Measurements from ENCODE around the gene PIPOX.
A peak's percentile ranks its signal among the peaks of the same experiment; 100 is the strongest.

PIPOX gene

GRCh38 chr17:29042679-29043538 lies at the start of gene PIPOX:
PIPOX (plus strand) TSS chr17:29043141; CDS start chr17:29043226, 85 bp downstream.
- DNase-seq = no peak

- DNase-seq = no peak
These were observed 49.1 kb upstream of the PIPOX start for GRCh38 chr17:28993645-28994426.

- no peak for DNase-seq
These were observed 46.3 kb upstream of the PIPOX start for GRCh38 chr17:28996554-28997096.

- no peak for DNase-seq
These were observed 45.1 kb upstream of the PIPOX start for GRCh38 chr17:28997806-28998205.

- no peak for DNase-seq
These were observed 43.7 kb upstream of the PIPOX start for GRCh38 chr17:28999206-28999605.

GRCh38 chr17:29000973-29001372 lies 42.0 kb upstream of the PIPOX start:
- no peak for DNase-seq

GRCh38 chr17:29002811-29003210 lies 40.1 kb upstream of the PIPOX start:
- DNase-seq = no peak

- no peak for DNase-seq
These were observed 39.7 kb upstream of the PIPOX start for GRCh38 chr17:29003289-29003688.

- no peak for DNase-seq
These were observed 38.8 kb upstream of the PIPOX start for GRCh38 chr17:29004081-29004692.

GRCh38 chr17:29005936-29006511 lies 36.9 kb upstream of the PIPOX start, which contains the start of gene SEZ6:
SEZ6 (minus strand) TSS chr17:29006033; CDS start chr17:29005869, 164 bp downstream.
- peak; percentile 39 to 44 for DNase-seq

GRCh38 chr17:29007456-29007855 lies 35.5 kb upstream of the PIPOX start:
- no peak for DNase-seq

- DNase-seq = no peak
These were observed 35.0 kb upstream of the PIPOX start for GRCh38 chr17:29007860-29008455.

- DNase-seq = no peak
These were observed 34.4 kb upstream of the PIPOX start for GRCh38 chr17:29008591-29008990.

- no peak for DNase-seq
These were observed 32.8 kb upstream of the PIPOX start for GRCh38 chr17:29010129-29010528.

- DNase-seq = no peak
These were observed 32.4 kb upstream of the PIPOX start for GRCh38 chr17:29010586-29010985.

GRCh38 chr17:29012535-29012934 lies 30.4 kb upstream of the PIPOX start:
- DNase-seq = no peak

- no peak for DNase-seq
These were observed 28.2 kb upstream of the PIPOX start for GRCh38 chr17:29014716-29015115.

GRCh38 chr17:29016345-29017210 lies 26.4 kb upstream of the PIPOX start:
- no peak for DNase-seq

GRCh38 chr17:29018788-29019474 lies 24.0 kb upstream of the PIPOX start:
- DNase-seq = no peak

- no peak for DNase-seq
These were observed 23.3 kb upstream of the PIPOX start for GRCh38 chr17:29019475-29020181.

All from activated CD4-positive, alpha-beta T cell treated with anti-CD3 and anti-CD28 coated beads, Interleukin-2, amount 50 U/mL, for 4 hours (primary cell).